GM12874 (cell line): ENCODE results near the gene KCTD5.

Experiments used
- CTCF ChIP-seq: IDR thresholded peaks from 2 replicates; pipeline ENCODE4 v1.5.1; 2011; ENCODE audit warnings: low read depth, mild to moderate bottlenecking, control low read depth, low read length, moderate library complexity; ENCODE audit not compliant: insufficient read depth

Gene KCTD5

DNA sequence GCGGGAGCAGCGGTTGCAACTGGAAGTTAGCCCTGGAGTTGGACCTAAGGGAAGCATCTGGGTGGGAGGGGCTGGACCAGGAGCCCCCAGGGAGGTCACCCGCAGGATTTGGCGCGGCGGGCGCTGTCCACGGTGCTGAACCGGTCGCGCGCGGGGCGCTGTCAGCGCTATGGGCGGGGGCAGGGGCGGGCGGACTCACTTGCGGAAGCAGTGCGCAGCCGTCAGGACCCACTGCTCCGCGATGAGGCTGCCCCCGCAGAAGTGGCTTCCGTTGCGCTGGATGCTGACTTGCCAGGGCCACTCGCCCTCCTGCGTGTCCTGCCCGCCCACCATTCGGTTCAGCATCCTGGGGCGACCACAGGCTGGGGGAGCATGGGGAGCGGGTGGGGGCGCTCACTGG is 33.2 kb downstream of the KCTD5 start:
- no peak for TF ChIP-seq CTCF

GRCh38 chr16:2715966-2716885 is 33.9 kb downstream of the KCTD5 start:
- no peak for TF ChIP-seq CTCF

DNA sequence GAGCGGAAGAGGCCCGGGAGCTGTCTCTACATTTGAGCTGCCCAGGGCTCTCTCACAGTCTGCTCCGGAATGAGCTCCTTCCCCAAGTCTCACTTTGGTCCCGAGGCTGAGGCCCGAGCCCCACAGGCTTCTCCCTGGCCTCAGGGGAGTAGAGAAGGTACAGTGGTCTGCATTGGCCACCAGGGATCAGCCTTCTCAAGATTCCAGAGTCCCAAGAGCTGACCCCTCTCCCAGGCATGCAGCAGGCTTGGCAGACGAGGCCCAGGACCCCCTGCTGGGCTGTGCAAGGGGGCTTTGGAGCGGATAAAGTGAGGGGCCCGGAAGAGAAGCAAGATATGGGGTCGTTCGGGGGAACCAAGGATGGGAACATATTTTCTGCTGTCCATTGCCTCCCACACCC is 34.6 kb downstream of the KCTD5 start:
- no peak for TF ChIP-seq CTCF

DNA sequence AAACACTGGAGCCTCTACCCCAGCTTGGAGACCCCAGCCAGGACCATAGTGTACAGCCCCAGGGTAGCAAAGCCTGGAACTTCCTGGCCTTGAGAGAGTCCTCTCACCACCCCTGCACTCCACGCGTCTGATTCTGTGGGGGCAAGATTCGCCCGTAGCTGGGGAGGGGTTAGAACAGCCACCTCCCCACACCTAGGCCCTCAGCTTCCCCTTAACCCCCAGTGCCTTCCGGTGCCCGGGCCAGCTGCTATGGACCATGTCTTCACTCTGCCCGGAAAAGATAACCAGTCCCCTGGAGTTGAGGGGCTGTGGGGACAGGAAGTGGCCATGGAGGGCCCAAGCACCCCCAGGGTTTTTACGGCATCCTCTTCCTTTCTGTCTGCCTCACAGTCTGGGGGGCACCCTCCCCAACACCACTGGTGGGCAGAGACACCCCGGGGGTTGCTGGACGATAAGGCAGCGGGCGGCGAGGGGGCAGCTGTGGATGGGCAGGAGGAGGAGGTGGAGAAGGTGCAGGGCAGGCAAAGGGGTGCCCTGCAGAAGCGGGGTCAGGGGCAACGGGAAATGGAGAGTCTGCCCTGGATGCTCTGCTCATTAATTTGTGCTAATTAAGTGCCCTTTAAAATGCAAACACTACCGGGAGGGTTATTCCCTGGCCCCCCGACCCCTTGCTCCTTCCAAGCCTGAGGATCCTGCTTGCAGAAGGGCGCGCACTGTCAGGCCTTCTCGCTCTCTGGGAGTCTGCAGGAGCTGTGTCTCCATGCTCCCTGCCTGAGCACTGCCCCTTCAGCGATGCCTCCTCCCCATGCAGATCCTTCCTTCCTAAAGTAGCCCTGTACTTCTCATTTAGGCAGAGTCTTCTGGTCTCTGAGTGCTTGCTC is 35.3 kb downstream of the KCTD5 start:
- TF ChIP-seq CTCF = no peak

DNA sequence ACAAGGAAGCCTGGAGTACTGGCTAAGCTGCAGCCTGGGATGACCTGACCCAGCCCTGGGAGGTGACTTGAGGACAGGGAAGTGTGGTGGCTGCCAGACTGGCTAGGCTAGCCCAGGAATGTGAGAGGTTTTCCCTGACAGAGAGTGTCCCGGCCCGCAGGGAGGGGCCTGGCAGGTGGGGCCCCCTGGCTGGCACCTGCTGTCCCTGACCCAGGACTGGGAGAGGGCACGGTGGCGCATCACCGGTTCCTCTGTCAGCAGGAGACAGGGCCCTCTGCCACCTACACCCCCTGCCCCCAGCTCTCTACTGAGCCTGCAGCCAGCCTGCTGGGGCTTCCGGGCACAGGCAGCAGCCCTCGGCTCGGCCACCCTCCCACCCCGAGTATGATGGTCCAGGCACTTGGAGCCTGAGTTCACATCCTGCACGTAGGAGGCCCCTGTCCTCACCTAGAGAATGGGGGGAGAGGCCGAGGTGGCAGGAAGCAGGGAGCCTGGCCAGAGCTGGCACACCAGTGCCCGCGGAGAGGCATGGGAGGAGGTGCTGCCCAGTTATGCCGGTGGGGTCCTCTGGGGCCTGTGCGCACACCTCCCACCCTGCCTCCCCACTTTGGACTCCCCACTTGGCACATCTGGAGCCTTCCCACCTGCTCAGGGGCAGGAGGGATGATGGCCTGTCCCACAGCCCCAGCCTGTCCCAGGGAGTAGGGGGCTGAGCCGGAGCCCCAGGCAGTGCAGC is 37.2 kb downstream of the KCTD5 start:
- no peak for TF ChIP-seq CTCF

DNA sequence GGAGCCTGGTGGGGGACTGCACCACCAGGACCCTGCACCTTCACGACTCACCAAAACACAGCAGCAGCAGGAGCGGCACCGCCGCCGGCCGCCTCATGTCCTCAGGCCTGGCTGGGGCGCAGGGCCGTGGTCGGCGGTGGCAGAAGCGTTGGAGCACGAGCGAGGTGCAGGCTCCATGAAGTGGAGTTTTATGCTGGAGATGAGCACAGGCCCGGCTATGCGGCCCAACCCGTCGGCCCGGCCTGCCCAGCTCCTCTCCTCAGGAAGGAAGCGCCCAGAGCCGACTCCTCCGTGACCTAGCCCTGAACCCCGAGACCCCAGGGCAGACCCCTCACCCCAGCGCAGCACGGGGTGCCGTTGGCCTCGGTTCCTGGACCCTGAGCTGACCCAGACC is 37.7 kb downstream of the KCTD5 start, which contains the start of gene PRSS27:
Gene PRSS27 (minus strand): TSS at position 161 of the 394 bp plus-strand sequence. CDS start 64 bp downstream, at position 97.
- TF ChIP-seq CTCF = no peak
